ENCODE measurements around the gene RHOA.

GRCh38 chr3:49397470-49397869, 14.3 kb downstream of the RHOA start:
- no peak for TF ChIP-seq PRMT3 (CRISPR knock-in tag; IDR thresholded peaks at IDR 0.05; ENCODE audit: borderline replicate concordance, low read depth)
- no peak for TF ChIP-seq CTCF (CRISPR knock-in tag; IDR thresholded peaks at IDR 0.05)
- TF ChIP-seq, protein P1, sequence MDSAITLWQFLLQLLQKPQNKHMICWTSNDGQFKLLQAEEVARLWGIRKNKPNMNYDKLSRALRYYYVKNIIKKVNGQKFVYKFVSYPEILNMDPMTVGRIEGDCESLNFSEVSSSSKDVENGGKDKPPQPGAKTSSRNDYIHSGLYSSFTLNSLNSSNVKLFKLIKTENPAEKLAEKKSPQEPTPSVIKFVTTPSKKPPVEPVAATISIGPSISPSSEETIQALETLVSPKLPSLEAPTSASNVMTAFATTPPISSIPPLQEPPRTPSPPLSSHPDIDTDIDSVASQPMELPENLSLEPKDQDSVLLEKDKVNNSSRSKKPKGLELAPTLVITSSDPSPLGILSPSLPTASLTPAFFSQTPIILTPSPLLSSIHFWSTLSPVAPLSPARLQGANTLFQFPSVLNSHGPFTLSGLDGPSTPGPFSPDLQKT (CRISPR knock-in tag; IDR thresholded peaks at IDR 0.05; ENCODE audit: borderline replicate concordance): no peak
- TF ChIP-seq, protein P2, sequence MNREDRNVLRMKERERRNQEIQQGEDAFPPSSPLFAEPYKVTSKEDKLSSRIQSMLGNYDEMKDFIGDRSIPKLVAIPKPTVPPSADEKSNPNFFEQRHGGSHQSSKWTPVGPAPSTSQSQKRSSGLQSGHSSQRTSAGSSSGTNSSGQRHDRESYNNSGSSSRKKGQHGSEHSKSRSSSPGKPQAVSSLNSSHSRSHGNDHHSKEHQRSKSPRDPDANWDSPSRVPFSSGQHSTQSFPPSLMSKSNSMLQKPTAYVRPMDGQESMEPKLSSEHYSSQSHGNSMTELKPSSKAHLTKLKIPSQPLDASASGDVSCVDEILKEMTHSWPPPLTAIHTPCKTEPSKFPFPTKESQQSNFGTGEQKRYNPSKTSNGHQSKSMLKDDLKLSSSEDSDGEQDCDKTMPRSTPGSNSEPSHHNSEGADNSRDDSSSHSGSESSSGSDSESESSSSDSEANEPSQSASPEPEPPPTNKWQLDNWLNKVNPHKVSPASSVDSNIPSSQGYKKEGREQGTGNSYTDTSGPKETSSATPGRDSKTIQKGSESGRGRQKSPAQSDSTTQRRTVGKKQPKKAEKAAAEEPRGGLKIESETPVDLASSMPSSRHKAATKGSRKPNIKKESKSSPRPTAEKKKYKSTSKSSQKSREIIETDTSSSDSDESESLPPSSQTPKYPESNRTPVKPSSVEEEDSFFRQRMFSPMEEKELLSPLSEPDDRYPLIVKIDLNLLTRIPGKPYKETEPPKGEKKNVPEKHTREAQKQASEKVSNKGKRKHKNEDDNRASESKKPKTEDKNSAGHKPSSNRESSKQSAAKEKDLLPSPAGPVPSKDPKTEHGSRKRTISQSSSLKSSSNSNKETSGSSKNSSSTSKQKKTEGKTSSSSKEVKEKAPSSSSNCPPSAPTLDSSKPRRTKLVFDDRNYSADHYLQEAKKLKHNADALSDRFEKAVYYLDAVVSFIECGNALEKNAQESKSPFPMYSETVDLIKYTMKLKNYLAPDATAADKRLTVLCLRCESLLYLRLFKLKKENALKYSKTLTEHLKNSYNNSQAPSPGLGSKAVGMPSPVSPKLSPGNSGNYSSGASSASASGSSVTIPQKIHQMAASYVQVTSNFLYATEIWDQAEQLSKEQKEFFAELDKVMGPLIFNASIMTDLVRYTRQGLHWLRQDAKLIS (CRISPR knock-in tag; IDR thresholded peaks at IDR 0.05): no peak
- no peak for TF ChIP-seq SIN3A (IDR thresholded peaks at IDR 0.05; ENCODE audit: borderline replicate concordance, low read depth, low read length)
- TF ChIP-seq ZNF44 (CRISPR knock-in tag; IDR thresholded peaks at IDR 0.05): no peak
- no peak for TF ChIP-seq ZNF468 (CRISPR knock-in tag; IDR thresholded peaks at IDR 0.05)
- no peak for TF ChIP-seq NFIC (IDR thresholded peaks at IDR 0.05; ENCODE audit: low read length)
